Stimulated activated CD4-positive, alpha-beta T cell treated with anti-CD3 and anti-CD28 coated beads, Interleukin-1b, Interleukin-23, amount 100 ng/mL, for 4 hours (primary cell): ENCODE results near the gene CGB8.
"Not testable (repeated sequence)": the region's sequence is repeated elsewhere in the genome, so short reads cannot be mapped to it uniquely, and the experiment has no call there.

Experiments
- DNase-seq, 2 donors: peaks; one replicate each; pipeline ENCODE4 v3.0.0-alpha.2; 2020; ENCODE audit warnings: low read depth in 2 of 2

Gene CGB8

DNA sequence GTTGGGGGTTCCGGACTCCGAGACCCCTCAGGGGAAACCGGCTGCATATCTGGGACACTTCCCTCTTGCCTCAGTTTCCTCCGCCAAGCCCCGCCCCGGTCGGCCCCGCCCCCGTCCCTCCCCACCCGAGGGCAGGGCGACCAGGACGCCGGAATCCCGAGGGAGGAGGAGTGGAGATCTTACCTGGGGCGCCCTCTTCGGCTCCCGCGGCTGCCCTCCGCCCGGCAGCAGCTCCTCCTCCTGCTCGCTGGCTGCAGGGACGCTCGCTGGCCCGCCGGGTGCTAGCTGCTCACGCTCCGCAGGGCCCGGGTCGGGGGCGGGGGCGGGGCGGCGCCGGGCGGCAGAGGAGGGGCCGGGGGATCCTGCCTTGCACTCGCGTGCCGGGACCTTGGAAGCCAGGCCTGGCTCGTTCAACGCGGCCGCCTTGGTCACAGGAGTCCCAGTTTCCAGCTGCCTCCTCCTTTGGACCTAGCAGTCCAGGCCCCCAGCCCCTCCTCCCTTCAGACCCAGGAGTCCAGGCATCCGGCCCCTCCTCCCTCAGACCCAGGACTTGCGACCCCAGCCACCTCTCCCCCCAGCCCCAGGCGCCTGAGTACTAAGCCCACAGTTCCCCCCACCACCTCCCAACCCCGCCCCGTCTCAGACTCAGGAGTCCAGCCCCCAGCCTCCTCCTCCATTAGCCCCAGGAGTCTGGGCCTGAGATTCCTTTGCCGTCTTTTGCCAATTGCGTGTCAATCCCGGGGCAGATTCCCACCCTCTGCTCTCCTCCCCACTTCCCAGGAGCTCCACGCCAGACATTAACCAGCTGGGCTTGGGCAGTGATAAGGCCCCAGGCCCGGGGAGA is 16.1 kb upstream of the CGB8 start, which contains the start of gene NTF4:
TSS of gene NTF4 (minus strand) at position 51 of the 844 bp plus-strand sequence. CDS start 2,821 bp downstream, outside the sequence.
- no peak for DNase-seq

DNA sequence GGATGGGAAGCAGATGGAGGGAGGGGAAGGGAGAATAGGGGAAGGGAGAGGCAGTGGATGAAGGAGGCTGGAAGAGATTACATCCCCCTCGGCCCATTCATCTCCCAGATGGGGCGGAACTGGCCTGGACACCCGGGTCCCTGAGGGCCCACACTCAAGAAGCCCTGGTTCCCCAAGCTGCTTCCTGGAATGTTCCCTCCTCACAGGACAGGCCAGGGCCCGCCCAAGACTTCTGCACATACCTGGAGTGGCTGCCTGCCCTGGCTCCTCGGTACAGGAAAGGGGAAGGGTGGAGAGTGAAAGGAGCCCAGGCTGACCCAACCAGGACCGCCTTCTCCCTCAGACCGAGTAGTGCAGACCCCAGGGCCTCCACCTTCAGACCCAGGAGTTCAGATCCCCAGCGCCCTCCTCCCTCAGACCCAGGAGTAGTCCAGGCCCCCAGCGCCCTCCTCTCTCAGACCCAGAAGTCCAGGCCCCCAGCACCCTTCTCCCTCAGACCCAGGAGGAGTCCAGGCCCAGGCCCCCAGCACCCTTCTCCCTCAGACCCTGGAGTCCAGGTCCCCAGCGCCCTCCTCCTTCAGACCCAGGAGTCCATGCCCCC is 15.2 kb upstream of the CGB8 start:
- DNase-seq: no peak

DNA sequence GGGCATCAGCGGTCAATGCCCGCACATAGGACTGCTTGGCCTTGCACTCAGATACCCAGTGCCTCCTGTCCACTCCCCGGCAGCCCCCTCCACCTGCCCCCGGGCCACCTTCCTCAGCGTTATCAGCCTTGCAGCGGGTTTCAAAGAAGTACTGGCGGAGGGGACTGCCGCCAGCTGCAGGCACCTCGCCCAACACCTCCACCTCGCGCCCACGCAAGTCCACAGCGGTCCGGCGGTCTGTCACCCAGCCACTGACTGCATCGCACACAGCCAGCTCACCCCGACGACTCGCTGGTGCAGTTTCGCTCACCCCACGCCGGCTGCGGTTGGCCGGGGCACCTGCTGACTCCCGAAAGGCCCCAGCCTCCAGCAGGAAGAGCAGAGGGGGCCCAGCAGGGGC is 12.5 kb upstream of the CGB8 start:
- DNase-seq: no peak

DNA sequence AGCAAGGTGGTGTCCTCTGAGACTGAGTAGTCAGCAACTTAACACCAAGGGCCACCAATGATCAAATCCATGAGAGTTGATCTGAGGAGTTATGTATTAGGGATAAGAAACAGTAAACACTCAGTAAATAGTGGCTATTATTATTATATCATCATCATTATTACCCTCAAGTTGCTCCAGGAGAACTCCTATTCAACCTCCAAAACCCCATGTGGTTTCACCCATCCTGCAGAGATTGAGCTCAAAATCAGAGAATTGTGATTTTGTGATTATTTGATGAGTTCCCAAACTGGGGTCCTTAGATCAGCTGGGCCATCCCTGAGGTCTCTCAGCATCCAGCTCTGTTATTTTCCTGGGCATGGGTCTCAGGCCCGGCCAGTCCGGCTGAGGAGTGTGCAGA is 12.1 kb upstream of the CGB8 start:
- no peak for DNase-seq

DNA sequence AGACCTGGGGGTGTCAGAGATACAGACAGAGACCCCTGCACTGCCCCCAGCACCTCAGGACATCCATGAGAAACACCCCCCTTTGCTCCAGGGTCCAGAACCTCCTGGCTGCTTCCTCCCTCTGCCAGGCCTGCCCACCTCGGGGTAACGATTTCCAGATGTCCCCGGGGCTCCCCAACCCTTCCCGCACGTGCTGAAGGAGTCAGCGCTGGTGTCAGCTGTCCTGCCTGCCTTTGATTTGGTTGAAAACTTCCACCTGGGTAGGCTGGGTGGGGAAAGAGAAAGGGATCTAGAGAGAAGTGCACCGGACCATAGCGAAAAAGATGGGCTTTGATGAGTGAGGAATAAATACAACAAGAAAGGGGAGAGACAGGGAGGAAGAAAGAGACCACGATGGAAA is 10.1 kb upstream of the CGB8 start:
- DNase-seq: no peak

DNA sequence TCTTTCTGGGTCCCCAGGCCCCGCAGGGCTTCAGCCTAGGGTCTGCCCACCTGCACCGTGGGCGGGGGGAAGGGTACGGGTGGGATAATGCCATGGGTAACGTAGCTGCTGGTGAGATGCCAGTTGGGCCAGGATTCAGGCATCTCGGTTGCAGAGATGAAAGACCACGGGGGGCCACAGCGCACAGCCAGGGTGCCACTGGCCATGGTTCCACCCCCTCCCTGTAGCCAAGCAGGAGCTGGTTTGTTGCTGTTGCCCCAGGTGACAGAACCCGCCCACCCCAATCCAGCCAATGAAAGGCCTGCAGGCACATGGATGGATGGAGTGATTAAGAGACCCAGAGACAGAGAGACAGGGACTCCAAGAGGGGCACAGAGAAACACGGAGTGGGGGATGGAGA is 9.7 kb upstream of the CGB8 start:
- no peak for DNase-seq

DNA sequence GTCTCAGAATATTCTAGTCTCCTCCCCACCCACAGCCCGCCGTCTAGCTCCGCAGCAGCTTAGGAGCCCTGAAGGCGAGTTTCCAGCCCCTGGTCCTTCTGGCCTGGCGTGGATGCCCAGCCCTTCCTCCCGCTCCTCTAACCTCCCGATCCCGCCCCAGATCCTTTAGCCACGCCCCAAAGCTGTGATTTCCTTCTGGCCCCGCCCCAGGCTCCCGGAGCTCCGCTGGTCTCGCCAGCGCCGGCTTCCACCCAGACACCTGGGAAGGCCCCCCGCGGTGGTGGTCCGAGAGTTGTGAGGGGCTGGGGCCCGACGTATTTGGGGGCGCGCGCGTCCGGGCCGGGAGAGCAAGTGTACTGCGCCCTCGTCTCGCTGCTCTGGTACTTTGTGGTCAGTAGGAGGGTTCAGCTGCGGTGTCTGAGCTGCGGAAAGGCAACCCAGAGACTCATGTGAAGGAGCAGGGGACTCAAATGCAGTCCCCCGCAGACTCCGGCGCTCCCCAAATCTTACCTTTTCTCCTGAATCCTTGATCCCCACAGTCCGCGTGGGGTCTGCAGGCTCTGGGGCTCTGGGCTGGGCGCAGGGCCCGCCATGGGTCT is 8.8 kb upstream of the CGB8 start, which contains the start of gene CGB7:
TSS of gene CGB7 (minus strand) at position 114 of the 599 bp plus-strand sequence. CDS start 2,374 bp downstream, outside the sequence.
- peak in 1 of 2 donors; percentile 33 for DNase-seq

DNA sequence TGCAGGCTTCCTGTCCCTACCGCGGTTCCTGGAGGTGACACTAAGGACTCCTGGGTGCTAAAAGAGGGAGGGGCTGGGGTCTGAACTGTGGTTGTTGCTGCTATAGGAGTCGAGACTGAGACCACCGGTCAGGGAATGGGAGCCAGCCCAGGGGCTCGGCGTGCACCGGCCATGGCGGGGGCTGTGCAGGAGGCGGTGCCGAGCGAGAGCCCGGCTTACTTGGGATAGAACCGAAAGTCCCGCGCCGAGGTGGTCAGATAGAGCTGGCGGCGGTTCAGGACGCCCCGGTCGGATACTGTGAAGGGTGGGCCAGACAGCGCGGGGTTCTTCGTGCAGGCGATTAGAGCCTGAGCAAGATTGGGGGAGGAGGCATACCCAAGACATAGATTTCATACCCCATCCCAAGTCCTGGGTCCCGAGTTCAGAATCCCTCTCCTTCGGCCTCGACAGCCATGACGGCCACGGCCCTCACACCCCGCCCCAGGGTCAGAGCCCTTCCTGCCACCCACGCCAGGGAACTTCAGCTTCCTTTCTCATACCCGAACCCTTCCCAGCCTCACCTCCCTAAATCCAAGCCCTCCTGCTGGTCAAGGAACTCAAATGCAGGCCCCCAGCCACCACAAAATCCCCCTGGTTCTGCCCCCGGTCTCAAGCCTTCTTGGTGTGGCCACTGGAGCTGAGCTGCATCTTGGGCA is 8.1 kb upstream of the CGB8 start:
- DNase-seq: not testable (repeated sequence)

DNA sequence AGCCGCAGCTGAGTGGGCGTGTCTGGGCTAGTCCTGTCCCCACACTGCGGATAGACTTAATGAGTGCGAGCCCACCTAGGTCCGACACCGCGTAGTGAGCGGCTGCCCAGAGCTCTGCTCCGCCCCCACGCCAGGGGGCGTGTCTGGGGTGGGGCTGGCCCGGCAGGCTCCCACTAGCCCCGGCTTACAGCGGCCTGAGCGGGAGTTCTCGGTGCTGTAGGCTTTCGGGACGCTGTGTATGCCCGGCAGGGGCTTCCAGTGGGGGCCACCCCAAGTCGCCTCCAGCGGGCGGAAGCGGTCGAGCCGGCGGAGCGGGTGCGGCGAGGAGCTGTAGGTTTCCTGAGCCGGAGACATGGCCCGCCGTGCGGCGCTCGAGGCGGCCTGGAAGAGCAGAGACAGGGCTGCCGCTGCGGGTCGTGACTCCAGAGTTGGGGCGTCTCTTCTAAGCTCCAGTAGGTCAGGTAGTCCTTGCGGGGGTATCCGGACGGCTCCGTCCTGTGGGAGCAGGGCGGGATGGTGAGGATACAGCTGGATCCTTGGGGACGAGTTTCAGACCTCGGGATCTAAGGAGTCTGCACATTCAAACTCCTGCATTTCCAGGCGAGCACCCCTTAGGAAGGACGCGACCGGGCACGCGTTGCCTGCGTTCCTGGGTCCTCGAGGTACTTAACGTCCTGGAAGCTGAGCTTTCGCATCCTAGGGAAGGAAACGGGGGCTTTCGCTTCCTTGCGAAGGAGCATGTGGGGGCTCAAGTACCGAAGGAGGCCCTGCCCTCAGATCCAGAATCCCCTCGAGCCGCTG is 7.4 kb upstream of the CGB8 start:
- DNase-seq: peak in 1 of 2 donors; percentile 58

DNA sequence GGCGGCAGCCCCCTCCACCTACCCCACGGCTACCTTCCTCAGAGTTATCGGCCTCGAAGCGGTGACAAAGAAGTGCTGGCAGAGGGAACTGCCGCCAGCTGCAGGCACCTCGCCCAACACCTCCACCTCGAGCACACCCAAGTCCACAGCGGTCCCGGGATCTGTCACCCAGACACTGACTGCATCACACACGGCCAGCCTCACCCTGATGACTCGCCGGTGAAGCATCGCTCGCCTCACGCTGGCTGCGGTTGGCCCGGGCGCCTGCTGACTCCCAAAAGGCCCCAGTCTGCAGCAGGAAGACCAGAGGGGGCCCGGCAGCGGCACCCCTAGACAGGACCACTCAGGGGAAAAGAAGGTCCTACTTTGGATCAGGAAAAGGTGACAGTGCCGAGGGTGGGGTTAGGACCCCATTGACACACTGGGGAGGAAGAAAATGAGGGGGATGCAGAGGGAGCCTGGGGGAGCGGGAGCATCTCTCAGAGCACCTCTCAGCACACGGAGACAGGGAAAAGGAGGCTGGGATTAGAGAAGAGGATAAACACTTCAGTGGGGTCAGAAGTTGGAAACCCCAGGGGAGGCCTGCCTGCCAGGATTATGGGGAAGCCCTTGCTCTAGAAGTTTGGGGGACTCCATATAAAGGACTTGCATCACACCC is 1.6 kb upstream of the CGB8 start:
- DNase-seq: not testable (repeated sequence)

DNA sequence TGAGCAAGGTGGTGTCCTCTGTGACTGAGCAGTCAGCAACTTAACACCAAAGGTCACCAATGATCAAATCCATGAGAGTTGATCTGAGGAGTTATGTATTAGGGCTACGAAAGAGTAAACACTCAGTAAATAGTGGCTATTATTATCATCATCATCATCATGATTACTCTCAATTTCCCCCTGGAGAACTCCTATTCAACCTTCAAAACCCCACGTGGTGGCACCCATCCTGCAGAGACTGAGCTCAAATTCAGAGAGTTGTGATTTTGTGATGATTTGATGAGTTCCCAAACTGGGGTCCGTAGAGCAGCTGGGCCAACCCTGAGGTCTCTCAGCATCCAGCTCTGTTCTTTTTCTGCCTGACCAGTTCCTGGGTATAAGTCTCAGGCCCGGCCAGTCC is 923 bp upstream of the CGB8 start:
- DNase-seq: not testable (repeated sequence)

DNA sequence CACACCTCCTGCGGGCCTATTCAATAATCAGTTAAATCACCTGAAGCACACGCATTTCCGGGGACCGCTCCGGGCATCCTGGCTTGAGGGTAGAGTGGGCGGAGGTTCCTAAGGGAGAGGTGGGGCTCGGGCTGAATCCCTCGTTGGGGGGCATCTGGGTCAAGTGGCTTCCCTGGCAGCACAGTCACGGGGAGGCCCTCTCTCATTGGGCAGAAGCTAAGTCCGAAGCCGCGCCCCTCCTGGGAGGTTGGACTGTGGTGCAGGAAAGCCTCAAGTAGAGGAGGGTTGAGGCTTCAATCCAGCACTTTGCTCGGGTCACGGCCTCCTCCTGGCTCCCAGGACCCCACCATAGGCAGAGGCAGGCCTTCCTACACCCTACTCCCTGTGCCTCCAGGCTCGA is 5.4 kb downstream of the CGB8 start, which contains the start of gene CGB5:
TSS of gene CGB5 (plus strand) at position 301 of the 400 bp plus-strand sequence. CDS start 362 bp downstream, outside the sequence.
- not testable (repeated sequence) for DNase-seq

DNA sequence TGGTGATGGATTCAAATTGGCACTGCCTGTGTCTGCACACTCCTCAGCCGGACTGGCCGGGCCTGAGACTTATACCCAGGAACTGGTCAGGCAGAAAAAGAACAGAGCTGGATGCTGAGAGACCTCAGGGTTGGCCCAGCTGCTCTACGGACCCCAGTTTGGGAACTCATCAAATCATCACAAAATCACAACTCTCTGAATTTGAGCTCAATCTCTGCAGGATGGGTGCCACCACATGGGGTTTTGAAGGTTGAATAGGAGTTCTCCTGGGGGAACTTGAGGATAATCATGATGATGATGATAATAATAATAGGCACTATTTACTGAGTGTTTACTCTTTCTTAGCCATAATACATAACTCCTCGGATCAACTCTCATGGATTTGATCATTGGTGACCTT is 6.2 kb downstream of the CGB8 start:
- DNase-seq: not testable (repeated sequence)

DNA sequence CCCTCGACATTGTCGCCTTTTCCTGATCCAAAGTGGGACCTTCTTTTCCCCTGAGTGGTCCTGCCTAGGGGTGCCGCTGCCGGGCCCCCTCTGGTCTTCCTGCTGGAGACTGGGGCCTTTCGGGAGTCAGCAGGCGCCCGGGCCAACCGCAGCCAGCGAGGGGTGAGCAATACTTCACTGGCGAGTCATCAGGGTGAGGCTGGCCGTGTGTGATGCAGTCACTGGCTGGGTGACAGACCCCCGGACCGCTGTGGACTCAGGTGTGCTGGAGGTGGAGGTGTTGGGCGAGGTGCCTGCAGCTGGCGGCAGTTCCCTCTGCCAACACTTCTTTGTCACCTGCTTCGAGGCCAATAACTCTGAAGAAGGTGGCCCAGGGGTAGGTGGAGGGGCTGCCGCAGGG is 6.7 kb downstream of the CGB8 start:
- no peak for DNase-seq

DNA sequence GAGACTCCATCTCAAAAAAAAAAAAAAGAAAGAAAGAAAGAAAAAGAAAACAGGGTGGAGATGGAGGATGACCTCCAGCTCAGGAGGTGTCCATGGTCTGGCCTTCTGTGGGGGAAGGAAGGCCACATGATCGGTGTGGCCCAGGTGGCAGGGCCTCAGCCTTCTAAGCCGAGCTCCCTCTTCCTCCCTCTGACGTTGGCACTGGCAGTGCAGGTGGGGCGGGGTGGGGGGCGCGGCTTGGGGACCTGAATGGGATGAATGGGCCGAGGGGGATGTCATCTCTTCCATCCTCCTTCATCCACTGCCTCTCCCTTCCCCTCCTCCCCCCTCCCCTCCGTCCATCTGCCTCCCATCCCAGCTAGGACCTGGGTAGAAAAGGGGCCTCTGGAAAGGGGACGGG is 9.2 kb downstream of the CGB8 start:
- DNase-seq: not testable (repeated sequence)

DNA sequence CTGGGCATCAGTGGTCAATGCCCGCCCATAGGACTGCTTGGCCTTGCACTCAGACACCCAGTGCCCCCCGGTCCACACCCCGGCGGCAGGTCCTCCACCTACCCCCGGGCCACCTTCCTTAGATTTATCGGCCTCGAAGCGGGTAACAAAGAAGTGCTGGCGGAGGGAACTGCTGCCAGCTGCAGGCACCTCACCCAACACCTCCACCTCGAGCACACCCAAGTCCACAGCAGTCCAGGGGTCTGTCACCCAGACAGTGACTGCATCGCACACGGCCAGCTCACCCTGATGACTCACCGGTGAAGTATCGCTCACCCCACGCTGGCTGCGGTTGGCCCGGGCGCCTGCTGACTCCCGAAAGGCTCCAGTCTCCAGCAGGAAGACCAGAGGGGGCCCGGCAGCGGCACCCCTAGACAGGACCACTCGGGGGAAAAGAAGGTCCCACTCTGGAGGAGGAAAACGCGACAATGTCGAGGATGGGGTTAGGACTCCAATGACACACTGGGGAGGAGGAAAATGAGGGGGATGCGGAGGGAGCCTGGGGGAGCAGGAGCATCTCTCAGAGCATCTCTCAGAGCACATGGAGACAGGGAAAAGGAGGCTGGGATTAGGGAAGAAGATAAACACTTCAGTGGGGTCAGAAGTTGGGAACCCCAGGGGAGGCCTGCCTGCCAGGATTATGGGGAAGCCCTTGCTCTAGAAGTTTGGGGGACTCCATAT is 10.2 kb downstream of the CGB8 start:
- not testable (repeated sequence) for DNase-seq

DNA sequence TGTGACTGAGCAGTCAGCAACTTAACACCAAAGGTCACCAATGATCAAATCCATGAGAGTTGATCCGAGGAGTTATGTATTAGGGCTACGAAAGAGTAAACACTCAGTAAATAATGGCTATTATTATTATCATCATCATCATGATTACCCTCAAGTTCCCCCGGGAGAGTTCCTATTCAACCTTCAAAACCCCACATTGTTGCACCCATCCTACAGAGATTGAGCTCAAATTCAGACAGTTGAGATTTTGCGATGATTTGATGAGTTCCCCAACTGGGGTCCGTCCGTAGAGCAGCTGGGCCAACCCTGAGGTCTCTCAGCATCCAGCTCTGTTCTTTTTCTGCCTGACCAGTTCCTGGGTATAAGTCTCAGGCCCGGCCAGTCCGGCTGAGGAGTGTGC is 10.8 kb downstream of the CGB8 start:
- not testable (repeated sequence) for DNase-seq

DNA sequence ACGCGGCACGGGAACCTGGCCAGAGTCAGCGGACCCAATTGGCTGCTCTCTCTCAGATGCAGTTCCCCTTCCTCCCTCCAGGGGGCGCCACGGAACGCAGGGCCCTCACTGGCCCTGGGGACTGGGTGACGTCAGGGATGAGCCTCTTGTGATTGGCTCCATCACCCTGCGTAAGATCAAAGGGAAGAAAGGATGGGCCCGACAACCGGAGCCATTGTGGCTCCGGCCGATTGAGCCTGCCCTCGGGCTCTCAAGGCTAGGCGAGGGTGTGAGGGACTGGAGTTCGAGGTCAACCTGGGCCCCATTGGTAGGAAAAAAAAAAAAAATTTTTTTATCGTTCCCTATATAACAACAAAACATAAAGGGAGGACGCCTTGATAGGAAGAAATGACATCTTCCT is 12.1 kb downstream of the CGB8 start, which contains the start of gene CGB1:
TSS of gene CGB1 (minus strand) at position 81 of the 400 bp plus-strand sequence. CDS start 184 bp downstream, outside the sequence.
- DNase-seq: not testable (repeated sequence)

DNA sequence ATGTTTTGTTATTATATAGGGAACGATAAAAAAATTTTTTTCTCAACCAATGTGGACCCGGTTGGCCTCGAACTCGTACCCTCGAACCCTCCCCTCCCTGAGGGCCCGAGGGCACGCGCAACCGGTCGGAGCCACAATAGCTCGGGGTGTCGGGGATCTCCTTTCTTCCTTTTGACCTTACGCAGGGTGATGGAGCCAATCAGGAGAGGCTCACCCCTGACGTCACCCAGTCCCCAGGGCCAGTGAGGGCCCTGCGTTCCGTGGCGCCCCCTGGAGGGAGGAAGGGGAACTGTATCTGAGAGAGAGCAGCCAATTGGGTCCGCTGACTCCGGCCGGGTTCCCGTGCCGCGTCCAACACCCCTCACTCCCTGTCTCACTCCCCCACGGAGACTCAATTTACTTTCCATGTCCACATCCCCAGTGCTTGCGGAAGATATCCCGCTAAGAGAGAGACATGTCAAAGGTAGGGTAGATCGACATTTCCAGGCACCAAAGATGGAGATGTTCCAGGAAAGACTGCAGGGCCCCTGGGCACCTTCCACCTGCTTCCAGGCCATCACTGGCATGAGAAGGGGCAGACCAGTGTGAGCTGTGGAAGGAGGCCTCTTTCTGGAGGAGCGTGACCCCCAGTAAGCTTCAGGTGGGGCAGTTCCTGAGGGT is 17.1 kb downstream of the CGB8 start, which contains the start of gene CGB2:
TSS of gene CGB2 (plus strand) at position 249 of the 660 bp plus-strand sequence. CDS start at position 455, 206 bp downstream.
- peak in 1 of 2 donors; percentile 44 for DNase-seq
